ENCODE results near the gene HSPG2.

- TF ChIP-seq, protein P1, sequence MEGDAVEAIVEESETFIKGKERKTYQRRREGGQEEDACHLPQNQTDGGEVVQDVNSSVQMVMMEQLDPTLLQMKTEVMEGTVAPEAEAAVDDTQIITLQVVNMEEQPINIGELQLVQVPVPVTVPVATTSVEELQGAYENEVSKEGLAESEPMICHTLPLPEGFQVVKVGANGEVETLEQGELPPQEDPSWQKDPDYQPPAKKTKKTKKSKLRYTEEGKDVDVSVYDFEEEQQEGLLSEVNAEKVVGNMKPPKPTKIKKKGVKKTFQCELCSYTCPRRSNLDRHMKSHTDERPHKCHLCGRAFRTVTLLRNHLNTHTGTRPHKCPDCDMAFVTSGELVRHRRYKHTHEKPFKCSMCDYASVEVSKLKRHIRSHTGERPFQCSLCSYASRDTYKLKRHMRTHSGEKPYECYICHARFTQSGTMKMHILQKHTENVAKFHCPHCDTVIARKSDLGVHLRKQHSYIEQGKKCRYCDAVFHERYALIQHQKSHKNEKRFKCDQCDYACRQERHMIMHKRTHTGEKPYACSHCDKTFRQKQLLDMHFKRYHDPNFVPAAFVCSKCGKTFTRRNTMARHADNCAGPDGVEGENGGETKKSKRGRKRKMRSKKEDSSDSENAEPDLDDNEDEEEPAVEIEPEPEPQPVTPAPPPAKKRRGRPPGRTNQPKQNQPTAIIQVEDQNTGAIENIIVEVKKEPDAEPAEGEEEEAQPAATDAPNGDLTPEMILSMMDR (IDR thresholded peaks at IDR 0.05): no peak
- no peak for TF ChIP-seq ZFX (IDR thresholded peaks at IDR 0.05; ENCODE audit: borderline replicate concordance)
Observed at GRCh38 chr1:21818656-21819055, 118.5 kb downstream of the HSPG2 start.

All from 22Rv1 (cell line).